Keratinocyte (primary cell): Measurements from ENCODE around the gene DOCK7. TPM values are rescaled to one million over a fixed set of nuclear protein-coding genes. Genes with fewer than 3 reads are reported as not detected.

Experiments used
- DNase-seq: peaks from one replicate; pipeline ENCODE4 v3.0.0-alpha.2; 2011; ENCODE audit warnings: low read depth, missing footprints, low spot score
- FAIRE-seq: peaks from 2 replicates; lab custom pipeline; 2011; peaks lifted over from hg19 to GRCh38; lab: Jason Lieb, UNC
- H2AFZ ChIP-seq: 2 replicates; pipeline ENCODE4 v1.6.0; 2012; ENCODE audit warnings: low read length, control low read depth, inconsistent platforms; ENCODE audit not compliant: control insufficient read depth
- H3K27ac ChIP-seq: 2 replicates; pipeline ENCODE4 v1.5.1; 2011; ENCODE audit warnings: low read length; ENCODE audit not compliant: control insufficient read depth, insufficient read depth
- H3K27me3 ChIP-seq: 3 replicates; pipeline ENCODE4 v1.6.0; 2011; ENCODE audit warnings: low read length; ENCODE audit not compliant: control insufficient read depth, insufficient read depth; ENCODE audit errors: extremely low read depth
- H3K36me3 ChIP-seq, 2 experiments: 2 replicates in 1 of 2; 3 replicates in 1 of 2; pipeline ENCODE4 v1.5.1; 2011; ENCODE audit warnings: low read length in 2 of 2, mild to moderate bottlenecking in 1 of 2; ENCODE audit not compliant: control insufficient read depth in 2 of 2, insufficient read depth in 2 of 2; ENCODE audit errors: extremely low read depth in 1 of 2
- H3K4me1 ChIP-seq: 3 replicates; pipeline ENCODE4 v1.5.1; 2011; ENCODE audit warnings: low read length; ENCODE audit not compliant: control insufficient read depth, insufficient read depth; ENCODE audit errors: extremely low read depth
- H3K4me2 ChIP-seq: 3 replicates; pipeline ENCODE4 v1.6.0; 2011; ENCODE audit warnings: low read depth, low read length; ENCODE audit not compliant: control insufficient read depth, insufficient read depth; ENCODE audit errors: extremely low read depth
- H3K4me3 ChIP-seq, 3 experiments: fragments of 200-600 bp in 1 of 3; sonication (generic) in 1 of 3; 2 replicates in 2 of 3; 3 replicates in 1 of 3; pipeline ENCODE4 v1.5.1; 2011 to 2016; ENCODE audit warnings: low read length in 3 of 3, mild to moderate bottlenecking in 3 of 3, control low read depth in 2 of 3, inconsistent platforms in 1 of 3, low read depth in 1 of 3, mixed read lengths in 1 of 3, mixed run types in 1 of 3, moderate library complexity in 1 of 3; ENCODE audit not compliant: control insufficient read depth in 2 of 3, insufficient read depth in 2 of 3; ENCODE audit errors: extremely low read depth in 1 of 3
- H3K79me2 ChIP-seq: 2 replicates; pipeline ENCODE4 v1.6.0; 2012; ENCODE audit warnings: low read length; ENCODE audit not compliant: control insufficient read depth, insufficient read depth
- H3K9ac ChIP-seq: 3 replicates; pipeline ENCODE4 v1.6.0; 2011; ENCODE audit warnings: low read length; ENCODE audit not compliant: control insufficient read depth, insufficient read depth; ENCODE audit errors: extremely low read depth
- H3K9me1 ChIP-seq: 3 replicates; pipeline ENCODE4 v1.6.0; 2011; ENCODE audit warnings: low read length; ENCODE audit not compliant: control insufficient read depth, insufficient read depth; ENCODE audit errors: extremely low read depth
- H3K9me3 ChIP-seq: 2 replicates; pipeline ENCODE4 v1.5.1; 2012; ENCODE audit warnings: low read depth, low read length; ENCODE audit not compliant: control insufficient read depth
- H4K20me1 ChIP-seq: 3 replicates; pipeline ENCODE4 v1.6.0; 2011; ENCODE audit warnings: low read length; ENCODE audit not compliant: control insufficient read depth, insufficient read depth; ENCODE audit errors: extremely low read depth
- EZH2 ChIP-seq: IDR thresholded peaks from one replicate; pipeline ENCODE4 v1.6.1; 2012; ENCODE audit warnings: inconsistent platforms, mild to moderate bottlenecking, low read length, moderate library complexity
- dilution Hi-C: fragments of 300-500 bp; cut with MboI; formaldehyde crosslinking; loops from one replicate; pipeline ENCODE4 v1.7.0; 2020; ENCODE audit warnings: low sequenced_read_pairs; ENCODE audit not compliant: extremely low pct_ligation_motif_present
- polyA plus RNA-seq, 5 experiments: library from polyadenylated mRNA; depleted of rRNA in 3 of 5; stranded (reverse) in 3 of 5; stranded (forward) in 1 of 5; unstranded in 1 of 5; fragments of >200 nt; gene quantifications; 1 replicate in 1 of 5; 2 replicates in 3 of 5; 3 replicates in 1 of 5; pipeline versions ENCODE4 v1.2.1 to v1.2.3, GENCODE V29; 2011 to 2012; ENCODE audit warnings: missing spikeins in 2 of 5, low read depth in 1 of 5, low replicate concordance in 1 of 5
- TF ChIP-seq, protein P1 (sequence below), 3 experiments: IDR thresholded peaks in 1 of 3; conservative IDR thresholded peaks in 1 of 3; optimal IDR thresholded peaks in 1 of 3; 2 replicates in 2 of 3; 3 replicates in 1 of 3; pipeline versions ENCODE3 to v1.5.1; 2011; ENCODE audit warnings: low read length in 3 of 3, mild to moderate bottlenecking in 3 of 3, moderate library complexity in 2 of 3, control low read depth in 1 of 3, inconsistent platforms in 1 of 3; ENCODE audit not compliant: insufficient read depth in 2 of 3; ENCODE audit errors: extremely low read depth in 1 of 3

The DOCK7 gene
- polyA plus RNA-seq, 1 donor (not counting 4 experiments of a cell fraction or from before 2014, with no cell fraction given), result 66.9 TPM

DNA sequence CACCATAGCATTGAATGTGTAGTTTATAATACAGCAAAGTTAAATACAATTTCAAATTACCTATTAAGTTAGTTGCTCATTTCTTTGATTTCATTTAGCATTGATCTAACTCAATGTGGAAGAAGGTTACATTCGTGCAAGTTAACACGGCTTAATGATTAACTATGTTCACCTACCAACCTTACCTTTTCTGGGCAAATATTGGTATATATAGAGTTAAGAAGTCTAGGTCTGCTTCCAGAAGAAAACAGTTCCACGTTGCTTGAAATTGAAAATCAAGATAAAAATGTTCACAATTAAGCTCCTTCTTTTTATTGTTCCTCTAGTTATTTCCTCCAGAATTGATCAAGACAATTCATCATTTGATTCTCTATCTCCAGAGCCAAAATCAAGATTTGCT is 90.9 kb downstream of the DOCK7 start, which contains the start of gene ANGPTL3:
Gene ANGPTL3, plus strand, starts transcription at position 240 of the 400 bp plus-strand sequence. Its CDS starts 47 bp downstream, at position 287.
- dilution Hi-C loops, result no loop called here
- Histone ChIP-seq H3K79me2 (no peaks in the 10 kb centered on the region), H3K9ac (no peak within 1 kb of the TSS), H3K36me3 (no peaks in the 10 kb centered on the region), H3K4me2 (no peak within 1 kb of the TSS), H3K27ac (no peak within 1 kb of the TSS), H4K20me1 (no peaks in the 10 kb centered on the region), H3K27me3 (no peaks in the 10 kb centered on the region), H3K9me3 (no peaks in the 10 kb centered on the region), H3K9me1 (no peaks in the 10 kb centered on the region), H3K4me1 (no peaks in the 10 kb centered on the region), H3K4me3 (no peak within 1 kb of the TSS), H2AFZ (no peak within 1 kb of the TSS)
- TF ChIP-seq EZH2, result no peak
- TF ChIP-seq, protein P1, sequence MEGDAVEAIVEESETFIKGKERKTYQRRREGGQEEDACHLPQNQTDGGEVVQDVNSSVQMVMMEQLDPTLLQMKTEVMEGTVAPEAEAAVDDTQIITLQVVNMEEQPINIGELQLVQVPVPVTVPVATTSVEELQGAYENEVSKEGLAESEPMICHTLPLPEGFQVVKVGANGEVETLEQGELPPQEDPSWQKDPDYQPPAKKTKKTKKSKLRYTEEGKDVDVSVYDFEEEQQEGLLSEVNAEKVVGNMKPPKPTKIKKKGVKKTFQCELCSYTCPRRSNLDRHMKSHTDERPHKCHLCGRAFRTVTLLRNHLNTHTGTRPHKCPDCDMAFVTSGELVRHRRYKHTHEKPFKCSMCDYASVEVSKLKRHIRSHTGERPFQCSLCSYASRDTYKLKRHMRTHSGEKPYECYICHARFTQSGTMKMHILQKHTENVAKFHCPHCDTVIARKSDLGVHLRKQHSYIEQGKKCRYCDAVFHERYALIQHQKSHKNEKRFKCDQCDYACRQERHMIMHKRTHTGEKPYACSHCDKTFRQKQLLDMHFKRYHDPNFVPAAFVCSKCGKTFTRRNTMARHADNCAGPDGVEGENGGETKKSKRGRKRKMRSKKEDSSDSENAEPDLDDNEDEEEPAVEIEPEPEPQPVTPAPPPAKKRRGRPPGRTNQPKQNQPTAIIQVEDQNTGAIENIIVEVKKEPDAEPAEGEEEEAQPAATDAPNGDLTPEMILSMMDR (optimal IDR thresholded peaks at IDR 0.05 in 1 of 3, IDR thresholded peaks at IDR 0.05 in 1 of 3, conservative IDR thresholded peaks at IDR 0.05 in 1 of 3; ENCODE audit: extremely low read depth in 1 of 3, insufficient read depth in 2 of 3, low read length in 3 of 3), result no peak
- DNase-seq (no peak), FAIRE-seq (no peak)

DNA sequence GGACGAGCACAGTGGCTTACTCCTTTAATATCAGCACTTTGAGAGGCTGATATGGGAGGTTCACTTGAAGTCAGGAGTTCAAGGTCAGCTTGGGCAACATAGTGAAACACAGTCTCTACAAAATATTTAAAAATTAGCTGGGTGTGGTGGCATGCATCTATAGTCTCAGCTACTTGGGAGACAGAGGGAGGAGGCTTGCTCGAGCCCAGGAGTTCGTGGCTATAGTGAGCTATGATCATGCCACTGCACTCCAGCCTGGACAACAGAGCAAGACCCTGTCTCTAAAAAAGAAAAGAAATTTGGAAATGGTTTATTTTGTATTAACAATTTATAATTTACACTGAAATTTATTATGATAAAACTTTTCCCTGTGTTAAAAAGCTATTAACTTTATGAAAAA is 92.5 kb downstream of the DOCK7 start:
- no peaks in the 10 kb centered on the region for H3K9me1 ChIP-seq
- H3K79me2 ChIP-seq, result no peaks in the 10 kb centered on the region
- H3K27me3 ChIP-seq, result no peaks in the 10 kb centered on the region
- DNase-seq, result no peak
- H3K9me3 ChIP-seq, result no peaks in the 10 kb centered on the region
- dilution Hi-C loops, result no loop called here
- no peaks in the 10 kb centered on the region for H3K36me3 ChIP-seq
- no peak for TF ChIP-seq EZH2
- TF ChIP-seq, protein P1 (optimal IDR thresholded peaks at IDR 0.05 in 1 of 3, IDR thresholded peaks at IDR 0.05 in 1 of 3, conservative IDR thresholded peaks at IDR 0.05 in 1 of 3; ENCODE audit: extremely low read depth in 1 of 3, insufficient read depth in 2 of 3, low read length in 3 of 3), result no peak
- H3K27ac ChIP-seq, result no peak overlapping the region
- no peaks in the 10 kb centered on the region for H3K4me1 ChIP-seq
- no peak overlapping the region for H3K4me2 ChIP-seq
- H3K4me3 ChIP-seq, result no peak overlapping the region
- FAIRE-seq, result no peak
- no peaks in the 10 kb centered on the region for H4K20me1 ChIP-seq
- no peak overlapping the region for H2AFZ ChIP-seq
- no peak overlapping the region for H3K9ac ChIP-seq
